ENCODE data around the gene GALC.

Gene GALC

DNA sequence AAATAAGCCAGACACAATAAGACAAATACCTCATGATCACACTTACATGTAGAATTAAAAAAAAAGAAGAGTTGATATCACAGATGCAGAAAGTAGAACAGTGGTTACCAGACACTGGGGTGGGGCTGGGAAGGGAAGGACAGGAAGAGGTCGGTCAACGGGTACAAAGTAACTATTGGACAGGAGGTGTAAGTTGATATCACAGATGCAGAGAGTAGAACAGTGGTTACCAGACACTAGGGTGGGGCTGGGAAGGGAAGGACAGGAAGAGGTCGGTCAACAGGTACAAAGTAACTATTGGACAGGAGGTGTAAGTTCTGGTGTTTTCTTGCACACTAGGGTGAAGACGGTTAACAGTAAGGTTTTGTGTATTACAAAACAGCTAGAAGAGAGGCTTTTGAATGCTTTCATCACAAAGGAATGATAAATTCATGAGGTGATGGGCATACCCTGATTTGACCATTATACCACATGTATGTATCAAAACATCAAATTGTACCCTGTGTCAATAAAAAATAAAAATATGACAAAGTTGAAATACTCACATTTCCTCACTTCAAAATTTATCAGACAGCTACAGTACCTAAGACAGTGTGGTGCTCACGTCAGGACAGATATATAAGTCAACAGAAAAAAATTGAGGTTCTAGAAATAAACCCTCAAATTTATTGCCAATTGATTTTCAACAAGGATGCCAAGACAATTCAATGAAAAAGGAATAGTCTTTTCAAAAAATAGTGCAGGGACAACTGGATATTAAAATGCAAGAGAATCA is 32.8 kb downstream of the GALC start:
- no peak for DNase-seq (ENCODE audit: low read depth, low spot score)

DNA sequence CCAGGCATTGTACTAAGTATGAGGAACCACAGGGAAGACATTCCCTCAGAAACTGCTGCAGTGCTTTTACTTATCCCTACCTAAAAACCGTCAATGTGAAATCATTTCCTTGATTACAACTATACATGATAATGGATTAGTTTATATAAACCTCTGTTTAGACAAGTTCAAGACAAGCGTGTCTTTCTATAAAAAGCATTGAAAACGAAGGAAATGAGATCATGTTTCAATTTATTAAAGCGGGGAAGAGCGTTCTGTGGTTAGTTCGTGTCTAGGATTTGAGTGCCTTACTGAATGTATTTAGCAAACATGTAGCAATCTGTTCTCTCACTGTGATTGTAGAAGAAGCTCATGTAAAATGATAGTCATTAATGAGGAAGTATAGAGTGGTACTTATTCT is 37.5 kb downstream of the GALC start:
- DNase-seq (ENCODE audit: low read depth, low spot score): no peak

DNA sequence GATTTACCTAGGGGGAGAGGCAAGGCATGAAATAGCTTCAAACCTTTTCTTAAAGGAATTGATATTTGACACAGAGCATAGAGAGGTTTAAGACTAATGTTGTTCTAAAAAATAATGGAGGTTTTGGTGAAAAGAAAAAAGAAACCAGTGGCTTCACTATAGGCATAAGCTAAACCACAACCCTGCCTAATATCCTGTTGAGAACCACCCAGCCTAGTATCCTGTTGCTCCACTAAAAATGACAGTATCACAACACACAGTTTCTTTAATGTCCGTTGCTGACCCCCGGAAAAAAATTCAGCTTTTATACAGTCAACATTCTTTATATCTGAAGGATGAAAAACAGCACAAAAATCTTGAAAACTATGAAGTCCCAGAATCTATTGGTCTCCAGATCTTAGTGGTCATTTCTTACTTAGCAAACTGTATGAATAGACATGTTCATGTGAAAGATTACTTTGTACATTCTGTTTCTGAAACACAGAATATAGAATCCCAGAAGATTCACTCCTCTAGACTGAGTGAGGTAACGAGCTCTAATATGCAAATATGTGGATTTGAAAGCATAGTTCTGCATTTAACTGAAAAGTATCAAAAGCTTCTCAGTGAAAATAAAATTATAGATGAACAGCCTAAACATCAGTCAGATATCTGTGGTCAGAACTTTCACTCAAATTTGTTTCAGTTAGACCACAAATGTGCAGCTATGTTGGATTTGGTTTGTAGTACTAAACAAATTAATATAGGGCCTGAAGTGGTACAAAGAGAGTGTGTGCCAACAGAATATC is 40.5 kb downstream of the GALC start:
- no peak for DNase-seq (ENCODE audit: low read depth, low spot score)

DNA sequence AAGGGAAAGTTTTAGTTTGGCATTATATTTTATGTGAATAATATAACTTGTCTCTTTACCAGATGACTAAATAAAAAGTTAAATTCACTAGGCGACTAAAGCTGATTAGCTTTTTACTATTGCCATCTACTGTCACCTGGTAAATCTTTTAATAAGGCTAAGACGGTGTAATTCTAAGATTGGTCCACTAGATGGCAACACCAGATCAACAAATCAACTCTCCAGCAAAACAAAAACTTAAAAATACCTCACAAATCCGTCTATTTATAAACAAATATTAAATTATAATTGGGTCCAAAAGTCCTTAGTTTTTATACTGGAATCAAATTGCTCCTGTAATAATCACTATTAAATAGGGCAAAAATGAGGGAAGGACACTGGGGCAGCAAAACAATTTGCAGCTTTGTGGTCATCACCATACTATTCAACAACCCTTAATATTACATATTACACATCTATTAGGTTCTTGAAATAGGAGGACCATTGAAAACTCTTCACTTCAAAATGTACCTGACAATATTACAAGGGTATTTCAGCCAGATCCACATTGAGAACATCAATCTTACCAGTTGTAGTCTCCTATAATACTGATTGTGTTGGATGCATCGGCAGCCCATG is 47.9 kb downstream of the GALC start:
- no peak for DNase-seq (ENCODE audit: low read depth, low spot score)

DNA sequence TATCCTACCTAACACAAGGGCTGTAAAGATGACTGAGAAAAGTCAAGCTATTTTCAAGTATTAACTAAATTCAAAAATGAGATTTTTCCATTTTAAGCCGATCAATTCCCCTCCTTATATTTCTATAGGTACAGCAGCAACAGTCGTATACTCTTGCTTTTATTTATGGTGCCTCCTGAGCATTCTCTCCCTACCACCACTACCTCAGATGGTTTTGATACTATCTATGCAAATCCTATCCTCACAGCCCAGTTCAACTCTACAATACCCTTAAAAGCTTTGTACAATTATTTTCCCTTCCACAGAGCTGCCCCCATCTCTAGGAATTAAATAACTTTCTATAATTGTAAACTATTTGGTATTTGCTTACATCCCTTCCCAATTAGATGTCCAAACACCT is 52.1 kb downstream of the GALC start:
- DNase-seq (ENCODE audit: low read depth, low spot score): no peak

DNA sequence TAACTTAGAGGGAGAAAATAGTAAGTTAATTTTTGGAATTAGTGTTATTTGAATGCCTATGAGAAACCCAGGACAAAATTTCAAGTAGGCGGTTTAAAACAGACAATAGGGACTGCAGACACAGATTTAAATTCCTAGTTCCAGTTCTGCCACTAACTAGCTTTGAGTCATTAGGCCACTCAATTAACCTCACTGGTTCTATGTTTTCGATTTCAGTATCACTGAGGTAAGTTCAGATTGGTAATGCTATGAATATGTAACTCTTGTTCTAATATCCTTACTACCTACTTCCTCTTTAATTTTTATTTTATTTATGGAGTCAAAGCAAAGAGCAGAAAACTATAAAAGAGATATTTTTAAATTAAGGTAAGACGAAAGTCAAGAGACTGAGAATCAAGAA is 52.6 kb downstream of the GALC start:
- no peak for DNase-seq (ENCODE audit: low read depth, low spot score)

DNA sequence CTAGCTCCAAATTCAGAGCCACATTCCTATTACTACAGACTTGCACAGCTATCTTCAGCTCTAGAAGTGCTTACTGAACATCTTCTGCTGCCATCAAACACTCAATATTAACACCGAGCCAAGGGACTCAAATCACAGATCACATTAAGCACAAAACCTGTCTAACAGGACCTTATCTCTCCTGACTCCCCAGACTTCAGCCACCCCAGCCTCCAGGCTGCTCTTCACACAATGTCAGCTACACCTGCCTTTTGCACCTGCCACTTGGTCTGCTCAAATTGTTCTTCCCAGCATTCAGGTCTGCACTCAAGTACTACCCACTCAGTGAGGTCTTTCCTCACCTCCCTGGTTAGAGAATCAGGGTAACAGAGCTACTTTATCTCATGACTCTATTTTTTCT is 57.1 kb downstream of the GALC start:
- no peak for DNase-seq (ENCODE audit: low read depth, low spot score)

DNA sequence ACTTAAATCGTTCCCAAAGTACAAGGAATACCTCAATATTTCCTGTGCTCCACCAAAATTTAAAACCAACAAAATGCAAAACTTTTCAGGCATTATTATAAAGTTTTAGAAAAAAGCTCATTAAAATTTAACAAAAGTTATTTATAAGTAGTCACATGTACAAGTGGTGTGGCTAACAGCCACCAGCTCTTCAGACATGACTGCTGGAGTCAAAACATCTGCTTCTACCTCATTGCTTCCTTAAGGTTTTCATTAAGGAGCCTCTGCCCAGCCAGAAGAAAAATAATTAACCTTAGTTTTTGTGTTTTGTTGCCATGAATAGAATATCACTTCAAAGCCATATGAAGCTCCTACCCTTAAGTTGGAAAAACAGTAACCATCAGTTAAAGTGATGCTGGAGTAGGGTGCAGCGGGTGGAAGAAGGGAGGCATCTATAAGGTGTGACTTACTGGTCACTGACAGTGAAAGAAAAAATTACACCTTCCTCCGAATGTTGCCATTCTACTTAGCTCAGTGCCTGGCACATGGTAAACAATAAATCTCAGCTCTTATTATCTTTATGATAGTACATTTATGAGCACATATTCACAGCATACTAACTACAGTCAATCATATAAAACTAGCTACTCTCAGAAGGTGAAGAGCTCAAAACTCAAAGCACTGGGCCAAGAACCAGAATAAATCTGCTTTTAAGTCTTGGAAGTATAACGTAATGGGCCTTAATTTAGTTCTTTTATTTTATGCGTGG is 57.7 kb downstream of the GALC start:
- no peak for DNase-seq (ENCODE audit: low read depth, low spot score)

DNA sequence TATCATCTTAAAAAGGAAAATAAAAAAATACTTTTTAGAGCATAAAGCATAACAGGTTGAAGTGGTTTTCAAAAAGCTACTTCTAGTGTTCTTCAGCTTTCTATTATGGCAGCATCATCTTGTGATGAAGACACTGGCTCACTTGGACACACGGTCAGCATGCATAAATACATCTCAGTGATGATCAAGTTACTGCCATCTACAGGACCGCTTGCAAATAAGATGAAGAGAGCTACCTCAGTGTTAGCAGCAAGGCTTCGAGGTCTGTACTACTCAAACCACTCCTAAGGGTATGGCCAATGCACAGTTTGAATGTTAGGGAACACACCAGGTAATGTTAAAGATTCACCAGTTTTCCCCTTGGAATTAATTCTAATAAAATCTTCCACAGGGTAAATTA is 58.8 kb downstream of the GALC start:
- no peak for DNase-seq (ENCODE audit: low read depth, low spot score)

DNA sequence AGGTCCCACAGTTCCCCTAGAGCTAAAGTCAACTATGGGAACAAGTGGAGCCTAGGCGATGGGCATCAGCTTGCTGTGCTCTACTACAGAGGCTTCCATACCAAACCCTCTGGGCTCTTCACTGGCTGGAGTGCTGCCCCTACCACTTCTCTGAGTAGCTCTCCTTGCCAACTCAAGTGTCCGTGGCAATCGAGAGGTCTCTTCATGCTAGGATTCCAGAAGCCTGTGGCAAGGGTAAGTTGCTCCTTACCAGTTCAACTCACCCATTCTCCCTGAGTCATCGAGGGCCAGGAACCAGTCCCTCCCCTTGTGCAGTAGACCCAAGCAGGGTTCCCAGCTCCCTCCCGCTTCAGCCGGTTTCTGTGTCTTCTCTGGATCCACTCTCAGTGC is 76.1 kb downstream of the GALC start:
- DNase-seq (ENCODE audit: low read depth, low spot score): no peak

DNA sequence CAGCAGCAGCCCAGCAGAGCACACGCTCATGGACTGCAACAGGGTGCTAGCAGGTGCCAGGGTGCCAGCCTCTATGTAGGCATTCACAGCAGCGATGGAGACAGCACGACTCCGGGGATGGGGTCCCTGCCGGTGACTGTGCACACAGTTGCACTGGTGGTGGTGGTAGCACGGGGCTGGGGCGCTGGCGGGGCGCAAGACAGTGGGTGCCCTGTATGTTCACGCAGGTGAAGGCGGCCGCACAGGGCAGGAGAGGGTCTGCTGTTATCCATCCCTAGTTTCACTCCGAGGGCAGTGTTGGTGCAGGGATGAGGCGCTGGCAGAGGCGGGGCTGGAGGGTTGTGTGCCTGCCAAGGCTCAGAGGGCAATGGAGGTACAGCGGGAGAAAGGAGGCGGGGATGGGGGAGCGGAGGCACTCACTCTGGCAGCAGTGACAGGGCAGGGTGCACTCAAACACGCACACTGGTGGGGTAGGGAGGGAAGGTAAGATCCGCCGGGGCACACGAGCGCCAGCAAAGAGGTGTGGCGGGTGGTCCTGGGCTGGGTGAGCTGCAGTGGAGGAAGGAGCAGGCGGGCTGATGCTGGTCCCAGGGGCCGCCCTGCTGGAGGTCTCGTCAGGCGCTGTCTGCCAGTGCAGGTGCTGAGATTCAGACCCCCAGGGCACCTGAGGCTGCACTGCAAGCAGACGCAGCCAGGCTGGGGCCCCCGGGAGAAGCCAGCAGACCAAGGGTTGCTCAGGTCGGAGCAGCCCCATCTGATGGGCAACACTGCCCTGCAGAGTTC is 76.7 kb downstream of the GALC start:
- DNase-seq (ENCODE audit: low read depth, low spot score): no peak

DNA sequence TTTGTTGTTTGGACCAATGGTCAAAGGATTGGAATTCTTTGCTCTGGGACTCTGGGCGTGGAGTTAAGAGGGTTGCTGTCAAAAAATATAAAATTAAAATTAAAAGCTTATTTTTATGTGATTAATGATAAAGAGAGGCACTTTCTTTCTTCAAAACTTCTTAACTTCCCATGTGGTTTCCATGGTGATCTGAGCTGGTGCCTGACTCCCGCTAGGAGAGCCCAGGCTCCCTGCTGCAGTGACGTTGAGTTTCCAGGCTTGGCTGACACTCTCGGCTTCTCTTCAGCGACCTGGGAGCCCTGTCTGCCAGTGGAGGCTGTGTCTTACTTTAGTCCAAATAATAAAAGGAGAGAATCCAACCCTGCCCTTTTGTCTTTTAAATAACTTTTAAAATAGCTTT is 84.4 kb downstream of the GALC start:
- DNase-seq (ENCODE audit: low read depth, low spot score): no peak

DNA sequence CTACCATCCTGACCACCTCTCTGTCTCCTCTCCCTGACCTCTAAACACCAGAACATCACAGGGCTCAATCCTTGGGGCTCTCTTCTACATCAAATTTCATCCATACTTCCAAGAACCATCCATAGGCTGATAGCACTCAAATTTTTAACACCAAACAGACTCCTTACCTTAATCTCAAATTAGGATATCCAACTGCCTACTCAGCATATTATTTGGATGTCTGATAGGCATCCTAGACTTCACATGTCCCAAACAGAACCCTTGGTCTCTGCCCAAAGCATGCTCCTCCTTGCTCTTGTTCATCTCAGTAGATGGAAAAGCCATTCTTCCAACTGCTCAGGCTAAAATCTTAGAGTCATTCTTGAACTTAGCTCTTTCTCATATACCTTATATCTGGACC is 91.3 kb downstream of the GALC start:
- DNase-seq (ENCODE audit: low read depth, low spot score): no peak

DNA sequence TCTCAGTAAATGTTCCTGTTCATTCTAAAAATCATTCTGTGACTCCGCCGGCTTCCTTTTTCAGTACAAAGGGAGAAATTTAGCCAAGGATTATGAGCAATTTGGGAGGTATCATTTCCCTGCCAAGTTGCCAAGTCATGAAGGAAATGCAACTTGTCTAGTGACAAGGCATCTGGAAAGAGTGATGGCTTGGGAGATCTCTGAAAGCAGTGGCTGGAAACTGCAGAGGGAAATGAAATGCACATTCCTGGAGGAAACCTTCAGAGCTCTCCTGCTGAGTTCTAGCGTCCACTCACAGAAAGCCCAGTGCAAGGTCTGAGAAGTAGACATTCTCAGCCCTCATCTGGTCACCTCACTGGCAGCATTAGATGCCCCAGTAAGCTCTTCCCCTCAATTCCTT is 91.7 kb downstream of the GALC start:
- DNase-seq (ENCODE audit: low read depth, low spot score): no peak

DNA sequence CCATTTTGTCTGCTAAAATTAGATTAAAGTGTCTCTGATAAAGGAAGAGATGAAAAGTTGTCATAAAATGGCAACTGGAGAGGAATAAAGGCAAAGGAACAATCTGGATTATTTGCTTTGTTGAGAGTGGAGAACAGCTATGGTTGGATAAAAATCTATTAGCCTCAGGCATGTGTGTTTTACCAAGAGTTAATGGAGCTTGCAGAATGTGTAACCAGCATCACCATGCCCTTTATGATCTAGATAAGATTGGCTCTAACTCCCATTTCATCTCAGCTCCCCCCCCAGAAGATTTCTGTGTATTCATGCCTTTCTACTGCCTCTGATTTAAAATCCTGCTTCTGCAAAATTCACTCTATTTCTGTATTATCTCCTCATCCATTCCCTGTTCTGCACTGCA is 93.8 kb downstream of the GALC start:
- no peak for DNase-seq (ENCODE audit: low read depth, low spot score)

DNA sequence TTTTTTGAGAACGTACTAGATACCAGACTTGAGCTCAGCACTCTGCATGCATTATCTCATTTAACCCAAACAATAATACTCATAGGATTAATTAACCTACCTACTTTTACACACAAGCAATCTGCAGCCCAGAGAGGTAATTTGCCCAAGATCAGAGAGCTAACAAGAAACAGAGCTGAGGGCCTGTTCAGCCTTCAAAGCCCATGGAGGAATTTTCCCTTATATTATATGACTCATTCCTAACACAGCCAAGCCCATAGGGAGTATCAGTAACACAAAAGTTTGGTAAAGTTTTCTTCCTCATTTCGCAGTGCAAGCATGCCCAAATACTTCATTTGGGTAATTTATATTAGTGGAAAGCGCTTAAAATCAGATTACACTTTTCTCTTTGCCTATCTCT is 94.7 kb downstream of the GALC start:
- no peak for DNase-seq (ENCODE audit: low read depth, low spot score)

DNA sequence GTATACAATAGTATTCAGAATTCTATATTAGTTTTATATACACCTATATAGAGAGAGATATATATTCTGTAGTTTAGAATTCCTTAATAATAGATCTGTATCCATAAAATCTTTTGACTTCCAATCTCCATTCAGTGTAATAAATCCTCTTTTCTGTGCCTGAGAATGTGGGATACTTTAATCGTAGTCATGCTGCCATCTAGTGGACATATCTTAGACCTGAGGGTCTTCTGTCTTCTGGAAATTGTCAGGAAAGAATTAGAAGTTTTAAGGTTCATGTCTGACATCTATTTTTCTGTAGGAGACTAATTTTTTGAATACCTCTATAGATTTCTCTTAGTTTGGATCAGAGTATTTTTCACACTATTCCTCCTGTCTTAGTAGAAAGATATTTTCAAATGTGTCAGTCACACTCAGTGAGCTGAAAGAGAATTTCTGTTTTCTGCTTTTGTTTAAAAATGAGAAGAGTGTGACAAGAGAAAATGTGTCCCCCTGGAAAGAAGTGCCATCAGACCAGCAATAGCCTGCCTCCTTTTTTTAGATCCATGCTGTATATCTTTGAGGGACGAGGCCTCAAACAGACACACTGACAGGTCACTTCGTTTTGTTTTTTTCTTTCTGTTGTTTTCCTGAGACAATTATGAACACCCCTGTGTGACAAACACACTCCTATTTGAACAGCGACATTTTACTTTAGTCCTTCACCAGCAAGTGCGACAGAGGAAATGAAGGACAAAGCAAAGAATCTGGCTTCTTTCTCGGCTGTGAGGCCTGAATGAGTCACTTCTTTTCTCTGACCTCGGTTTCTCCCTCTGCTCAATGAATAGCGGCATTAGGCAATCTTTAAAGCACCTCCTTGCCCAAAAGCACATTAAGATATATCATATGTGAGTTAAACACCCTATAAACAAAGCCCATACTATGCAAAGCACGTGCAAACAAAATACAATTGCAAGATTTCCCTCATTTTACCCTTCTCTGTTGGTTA is 96.3 kb downstream of the GALC start:
- no peak for DNase-seq (ENCODE audit: low read depth, low spot score)

DNA sequence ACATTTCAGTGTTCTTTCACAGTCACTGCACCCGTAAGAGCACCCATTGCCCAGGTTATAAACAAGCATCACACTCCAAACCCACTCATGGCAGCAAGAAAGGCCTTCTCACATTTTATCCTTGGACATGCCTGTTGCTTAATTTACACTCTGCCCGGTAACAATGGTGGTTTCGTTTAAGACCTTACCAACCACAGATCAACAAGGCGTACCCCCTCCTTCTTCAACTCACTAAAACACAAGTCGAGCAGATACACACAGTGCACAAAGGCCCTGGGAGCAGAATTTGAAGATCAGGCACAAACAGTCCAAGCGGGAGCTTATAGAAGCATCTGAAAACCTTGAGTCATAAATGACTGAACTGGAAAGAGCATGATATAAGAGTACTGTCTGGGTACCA is 98.1 kb downstream of the GALC start:
- no peak for DNase-seq (ENCODE audit: low read depth, low spot score)

DNA sequence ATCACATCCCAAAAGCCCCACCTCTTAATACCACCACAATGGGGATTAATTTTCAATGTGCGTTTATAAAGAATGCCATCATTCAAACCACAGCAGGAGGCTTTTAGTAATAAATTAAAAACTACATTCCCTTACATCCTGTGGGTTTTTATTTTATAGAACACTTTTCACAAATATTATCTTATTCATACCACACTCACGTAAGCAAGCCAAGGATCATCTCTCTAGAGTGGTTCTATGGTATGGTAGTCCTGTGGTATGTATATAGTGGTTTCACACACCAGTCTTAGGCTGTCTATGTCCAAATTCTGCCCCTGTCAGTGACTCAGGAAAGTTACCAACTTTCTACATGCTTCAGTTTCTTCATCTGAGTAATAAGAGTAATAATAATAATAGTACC is 100.2 kb downstream of the GALC start:
- no peak for DNase-seq (ENCODE audit: low read depth, low spot score)
